Loucy (cell line): ENCODE measurements around the gene IL12RB1.

Experiments used
- H2AFZ ChIP-seq: fragments of 200-600 bp; sonication (generic); 2 replicates; pipeline ENCODE4 v1.6.0; 2016; ENCODE audit warnings: antibody characterized with exemption, mild to moderate bottlenecking, low read length, moderate library complexity
- H3F3A ChIP-seq: fragments of 200-600 bp; 2 replicates; pipeline ENCODE4 v1.6.0; 2016; ENCODE audit warnings: antibody characterized with exemption, low read depth, mild to moderate bottlenecking
- H3K27me3 ChIP-seq: fragments of 200-600 bp; sonication (generic); 2 replicates; pipeline ENCODE4 v1.6.1; 2014; ENCODE audit warnings: low read length, mild to moderate bottlenecking; ENCODE audit not compliant: insufficient read depth, poor library complexity, severe bottlenecking
- H3K36me3 ChIP-seq: fragments of 200-600 bp; sonication (generic); 2 replicates; pipeline ENCODE4 v1.6.1; 2016; ENCODE audit warnings: low read length; ENCODE audit not compliant: insufficient read depth
- H3K4me1 ChIP-seq: fragments of 200-600 bp; sonication (generic); 2 replicates; pipeline ENCODE4 v1.5.1; 2014; ENCODE audit warnings: low read length, mild to moderate bottlenecking; ENCODE audit not compliant: insufficient read depth, poor library complexity, severe bottlenecking
- H3K4me2 ChIP-seq: fragments of 200-600 bp; sonication (generic); 2 replicates; pipeline ENCODE4 v1.6.0; 2014; ENCODE audit warnings: antibody characterized with exemption, low read length, low read depth, mild to moderate bottlenecking; ENCODE audit not compliant: poor library complexity, severe bottlenecking
- H3K4me3 ChIP-seq: fragments of 200-600 bp; sonication (generic); 2 replicates; pipeline ENCODE4 v1.5.1; 2014; ENCODE audit warnings: low read length, mild to moderate bottlenecking, mixed read lengths; ENCODE audit not compliant: poor library complexity, severe bottlenecking
- H3K79me2 ChIP-seq: fragments of 200-600 bp; sonication (generic); 2 replicates; pipeline ENCODE4 v1.6.1; 2014; ENCODE audit warnings: low read length; ENCODE audit not compliant: insufficient read depth
- H3K9ac ChIP-seq: fragments of 200-600 bp; sonication (generic); 2 replicates; pipeline ENCODE4 v1.6.0; 2014; ENCODE audit warnings: mild to moderate bottlenecking, low read depth, low read length, moderate library complexity; ENCODE audit not compliant: poor library complexity, severe bottlenecking
- H3K9me2 ChIP-seq: fragments of 200-600 bp; sonication (generic); replicated peaks from 2 replicates; pipeline ENCODE4 v1.6.1; 2016; ENCODE audit warnings: low read depth, low read length, mixed read lengths
- H3K9me3 ChIP-seq: fragments of 200-600 bp; sonication (generic); 2 replicates; pipeline ENCODE4 v1.6.1; 2014; ENCODE audit warnings: mild to moderate bottlenecking, antibody characterized with exemption, low read length, low read depth; ENCODE audit not compliant: insufficient read depth
- H4K20me1 ChIP-seq: fragments of 200-600 bp; sonication (generic); 2 replicates; pipeline ENCODE4 v1.6.0; 2014; ENCODE audit warnings: antibody characterized with exemption, low read length, mild to moderate bottlenecking; ENCODE audit not compliant: insufficient read depth, poor library complexity, severe bottlenecking
- EZH2phosphoT487 ChIP-seq: fragments of 200-600 bp; IDR thresholded peaks from 2 replicates; pipeline ENCODE4 v1.6.1; 2018; ENCODE audit warnings: antibody characterized with exemption, mild to moderate bottlenecking, moderate library complexity, borderline replicate concordance
- TF ChIP-seq, protein P1 (sequence below): fragments of 200-600 bp; sonication (generic); conservative IDR thresholded peaks from 2 replicates; pipeline ENCODE4 v1.5.1; 2014; ENCODE audit warnings: mild to moderate bottlenecking, antibody characterized with exemption, low read length

The IL12RB1 gene

DNA sequence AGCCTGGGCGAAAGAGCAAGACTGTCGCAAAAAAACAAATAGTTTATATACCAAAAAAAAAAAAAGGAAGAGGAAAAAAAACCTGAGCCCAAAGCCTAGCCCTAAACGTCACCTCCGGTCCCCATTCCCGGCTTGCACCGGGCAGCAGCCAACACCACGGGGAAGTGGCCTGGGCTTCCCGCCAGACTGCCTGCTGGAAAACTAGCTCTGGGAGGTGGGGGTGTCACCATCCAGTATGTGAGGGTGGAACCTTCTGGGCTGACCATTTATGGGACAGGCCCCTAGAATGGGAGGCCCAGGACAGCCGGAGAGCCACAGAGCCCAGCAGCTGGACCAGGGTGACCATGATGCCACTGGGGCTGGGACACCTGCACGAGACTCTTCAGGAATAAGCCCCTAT, 37.3 kb downstream of the IL12RB1 start:
- TF ChIP-seq, protein P1, sequence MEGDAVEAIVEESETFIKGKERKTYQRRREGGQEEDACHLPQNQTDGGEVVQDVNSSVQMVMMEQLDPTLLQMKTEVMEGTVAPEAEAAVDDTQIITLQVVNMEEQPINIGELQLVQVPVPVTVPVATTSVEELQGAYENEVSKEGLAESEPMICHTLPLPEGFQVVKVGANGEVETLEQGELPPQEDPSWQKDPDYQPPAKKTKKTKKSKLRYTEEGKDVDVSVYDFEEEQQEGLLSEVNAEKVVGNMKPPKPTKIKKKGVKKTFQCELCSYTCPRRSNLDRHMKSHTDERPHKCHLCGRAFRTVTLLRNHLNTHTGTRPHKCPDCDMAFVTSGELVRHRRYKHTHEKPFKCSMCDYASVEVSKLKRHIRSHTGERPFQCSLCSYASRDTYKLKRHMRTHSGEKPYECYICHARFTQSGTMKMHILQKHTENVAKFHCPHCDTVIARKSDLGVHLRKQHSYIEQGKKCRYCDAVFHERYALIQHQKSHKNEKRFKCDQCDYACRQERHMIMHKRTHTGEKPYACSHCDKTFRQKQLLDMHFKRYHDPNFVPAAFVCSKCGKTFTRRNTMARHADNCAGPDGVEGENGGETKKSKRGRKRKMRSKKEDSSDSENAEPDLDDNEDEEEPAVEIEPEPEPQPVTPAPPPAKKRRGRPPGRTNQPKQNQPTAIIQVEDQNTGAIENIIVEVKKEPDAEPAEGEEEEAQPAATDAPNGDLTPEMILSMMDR: no peak
- no peak for TF ChIP-seq EZH2phosphoT487
- H3K4me3 ChIP-seq: no peak overlapping the region
- no peaks in the 10 kb centered on the region for H3K36me3 ChIP-seq
- H3K27me3 ChIP-seq: no peaks in the 10 kb centered on the region
- no peaks in the 10 kb centered on the region for H3K9me3 ChIP-seq
- H3K79me2 ChIP-seq: no peaks in the 10 kb centered on the region
- H2AFZ ChIP-seq: no peak overlapping the region
- H3K9me2 ChIP-seq: no peaks in the 10 kb centered on the region
- H3F3A ChIP-seq: no peaks in the 10 kb centered on the region
- peaks cover 4% of the 10 kb centered on the region for H3K4me1 ChIP-seq
- no peak overlapping the region for H3K9ac ChIP-seq
- H4K20me1 ChIP-seq: no peaks in the 10 kb centered on the region
- no peak overlapping the region for H3K4me2 ChIP-seq

GRCh38 chr19:18046059-18046718, 40.5 kb downstream of the IL12RB1 start:
- H3K36me3 ChIP-seq: no peaks in the 10 kb centered on the region
- no peak overlapping the region for H3K4me2 ChIP-seq
- H3K79me2 ChIP-seq: no peaks in the 10 kb centered on the region
- no peak overlapping the region for H3K4me3 ChIP-seq
- H2AFZ ChIP-seq: no peak overlapping the region
- H3F3A ChIP-seq: no peaks in the 10 kb centered on the region
- H3K27me3 ChIP-seq: no peaks in the 10 kb centered on the region
- H3K4me1 ChIP-seq: no peaks in the 10 kb centered on the region
- TF ChIP-seq, protein P1: no peak
- no peak for TF ChIP-seq EZH2phosphoT487
- H3K9me3 ChIP-seq: no peaks in the 10 kb centered on the region
- no peaks in the 10 kb centered on the region for H3K9me2 ChIP-seq
- no peak overlapping the region for H3K9ac ChIP-seq
- H4K20me1 ChIP-seq: no peaks in the 10 kb centered on the region

- no peak for TF ChIP-seq EZH2phosphoT487
- TF ChIP-seq, protein P1: no peak
- Histone ChIP-seq H3K4me3 (peak overlapping the region; percentile 59), H3K4me1 (no peaks in the 10 kb centered on the region), H3K36me3 (no peaks in the 10 kb centered on the region), H2AFZ (peak overlapping the region; percentile 64), H4K20me1 (no peaks in the 10 kb centered on the region), H3K79me2 (no peaks in the 10 kb centered on the region), H3K4me2 (peak overlapping the region; percentile 61), H3K9me3 (no peaks in the 10 kb centered on the region), H3F3A (no peaks in the 10 kb centered on the region), H3K9me2 (no peaks in the 10 kb centered on the region), H3K9ac (peak overlapping the region; percentile 64), H3K27me3 (no peaks in the 10 kb centered on the region)
Observed at GRCh38 chr19:18045307-18046050, 41.3 kb downstream of the IL12RB1 start.
